Erythroblast (primary cell): ENCODE data around the gene EEFSEC.

Experiments
- GATA1 ChIP-seq: IDR thresholded peaks from 2 replicates; pipeline ENCODE4 v1.6.1; 2011; ENCODE audit warnings: low read depth, mild to moderate bottlenecking, control low read depth, low read length, moderate library complexity
- POLR2A ChIP-seq: IDR thresholded peaks from 2 replicates; pipeline ENCODE4 v1.6.1; 2011; ENCODE audit warnings: mild to moderate bottlenecking, low read length

DNA sequence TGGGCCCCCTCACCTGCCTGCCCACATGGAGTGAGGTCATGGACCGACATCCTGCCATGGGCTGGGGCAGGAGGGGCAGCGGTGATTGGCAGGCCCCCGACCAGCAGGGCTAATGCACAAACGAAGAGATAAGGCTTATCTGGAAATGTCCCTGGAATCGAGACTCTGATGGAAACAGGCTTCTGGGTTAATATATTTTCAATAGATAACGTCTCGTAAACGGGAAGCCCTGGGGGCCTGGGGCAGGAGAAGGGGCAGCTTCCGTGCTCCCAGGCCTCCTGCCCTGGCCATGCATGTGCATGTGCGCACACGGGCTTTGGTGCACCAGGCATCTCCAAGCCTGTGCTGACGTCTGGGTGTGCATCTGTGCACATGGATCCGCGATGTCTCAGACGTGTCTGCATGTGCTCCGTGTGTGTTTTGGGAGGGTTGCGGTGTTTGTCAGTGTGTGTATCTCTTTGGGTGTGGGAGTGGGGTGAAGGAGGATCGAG is 258.3 kb downstream of the EEFSEC start:
- TF ChIP-seq POLR2A: no peak
- no peak for TF ChIP-seq GATA1
